HepG2 (cell line): ENCODE data around the gene DESI2. TPM values are rescaled to one million over a fixed set of nuclear protein-coding genes. Genes with fewer than 3 reads are reported as not detected.

Experiments used
- ATAC-seq: fragments of 200-7000 bp; cut with Tn5 transposase; 3 replicates; pipeline ENCODE4 v1.9.1; 2020; ENCODE audit warnings: mild to moderate bottlenecking, moderate library complexity
- BruUV-seq: library from RNA; stranded (reverse); fragments of 400-500 nt; replicated peaks from 2 replicates; lab custom pipeline; 2021; lab: Mats Ljungman, UMichigan
- CTCF ChIA-PET: fragments of 300-600 bp; formaldehyde crosslinking; extraction: SDS; loops from one replicate; lab custom pipeline; 2021; ENCODE audit warnings: low total read pairs, inconsistent platforms, low intra/inter-chr PET ratio; lab: Yijun Ruan, JAX
- POLR2A ChIA-PET: fragments of 350-600 bp; sonication (Branson Sonifier 250); formaldehyde crosslinking; loops from one replicate; lab custom pipeline; 2020; ENCODE audit warnings: antibody characterized with exemption, inconsistent platforms; lab: Yijun Ruan, JAX
- DNase-seq: peaks from one replicate; pipeline ENCODE4 v3.0.0-alpha.2; 2015; ENCODE audit warnings: low spot score
- FAIRE-seq: peaks from 3 replicates; lab custom pipeline; 2011; peaks lifted over from hg19 to GRCh38; lab: Jason Lieb, UNC
- H2AFZ ChIP-seq: one replicate; pipeline ENCODE4 v1.6.1; 2011; ENCODE audit warnings: low read length, inconsistent platforms
- H3K27ac ChIP-seq: fragments of 300-600 bp; 3 replicates; pipeline ENCODE4 v1.8.0; 2011; ENCODE audit warnings: mixed run types, mild to moderate bottlenecking, mixed read lengths, low read length, inconsistent platforms; ENCODE audit not compliant: insufficient read depth; ENCODE audit errors: extremely low read length
- H3K27me3 ChIP-seq, 2 experiments: fragments of 200-600 bp in 1 of 2; 2 replicates in 1 of 2; 3 replicates in 1 of 2; pipeline versions ENCODE4 v1.6.0 to v1.8.0; 2011; ENCODE audit warnings: low read length in 2 of 2, mild to moderate bottlenecking in 2 of 2, moderate library complexity in 2 of 2, inconsistent platforms in 1 of 2; ENCODE audit not compliant: insufficient read depth in 2 of 2, control insufficient read depth in 1 of 2
- H3K36me3 ChIP-seq, 2 experiments: fragments of 200-600 bp in 1 of 2; replicated peaks in 1 of 2; 2 replicates in 1 of 2; 3 replicates in 1 of 2; pipeline versions ENCODE4 v1.5.1 to v1.8.0; 2011; ENCODE audit warnings: low read length in 2 of 2, inconsistent platforms in 1 of 2; ENCODE audit not compliant: insufficient read depth in 2 of 2, control insufficient read depth in 1 of 2
- H3K4me1 ChIP-seq: 2 replicates; pipeline ENCODE4 v1.5.1; 2012; ENCODE audit warnings: low read length, inconsistent platforms; ENCODE audit not compliant: insufficient read depth
- H3K4me2 ChIP-seq: 2 replicates; pipeline ENCODE4 v1.6.0; 2011; ENCODE audit warnings: low read depth, low read length, inconsistent platforms
- H3K4me3 ChIP-seq, 3 experiments: fragments of 200-600 bp in 1 of 3; sonication (generic), shearing (Covaris generic) in 1 of 3; replicated peaks in 1 of 3; 2 replicates each; pipeline ENCODE4 v1.5.1; 2011 to 2016; ENCODE audit warnings: low read length in 3 of 3, inconsistent platforms in 2 of 3, low read depth in 2 of 3, mild to moderate bottlenecking in 2 of 3, control low read depth in 1 of 3, mixed read lengths in 1 of 3; ENCODE audit not compliant: insufficient read depth in 1 of 3
- H3K79me2 ChIP-seq: one replicate; pipeline ENCODE4 v1.6.1; 2011; ENCODE audit warnings: low read length, inconsistent platforms; ENCODE audit not compliant: insufficient read depth
- H3K9ac ChIP-seq: 2 replicates; pipeline ENCODE4 v1.6.0; 2011; ENCODE audit warnings: mild to moderate bottlenecking, low read depth, low read length, inconsistent platforms; ENCODE audit not compliant: insufficient read depth
- H3K9me3 ChIP-seq: 2 replicates; pipeline ENCODE4 v1.5.1; 2012; ENCODE audit warnings: mild to moderate bottlenecking, low read length
- H4K20me1 ChIP-seq: 2 replicates; pipeline ENCODE4 v1.6.0; 2011; ENCODE audit warnings: inconsistent platforms, mild to moderate bottlenecking, low read length, moderate library complexity; ENCODE audit not compliant: insufficient read depth
- DMAP1 ChIP-seq: IDR thresholded peaks from 2 replicates; pipeline ENCODE4 v1.6.1; 2016
- NRL ChIP-seq: sonication (generic); formaldehyde crosslinking; IDR thresholded peaks from 2 replicates; pipeline ENCODE4 v1.5.0; 2020; ENCODE audit warnings: missing genetic modification reagents, mild to moderate bottlenecking, moderate library complexity, borderline replicate concordance
- PLRG1 ChIP-seq: fragments of 450-650 bp; conservative IDR thresholded peaks from 2 replicates; pipeline ENCODE4 v1.6.1; 2016
- SNAPC5 ChIP-seq: sonication (generic); formaldehyde crosslinking; IDR thresholded peaks from 2 replicates; pipeline ENCODE4 v1.8.1; 2023; ENCODE audit warnings: mild to moderate bottlenecking, missing genetic modification reagents, borderline replicate concordance
- TBX3 ChIP-seq: fragments of 450-650 bp; IDR thresholded peaks from 2 replicates; pipeline ENCODE4 v1.6.1; 2017; ENCODE audit warnings: antibody characterized with exemption, mild to moderate bottlenecking, inconsistent platforms, borderline replicate concordance
- ZBTB7A ChIP-seq: sonication (generic); formaldehyde crosslinking; IDR thresholded peaks from 2 replicates; pipeline ENCODE4 v1.8.0; 2022; ENCODE audit warnings: mild to moderate bottlenecking, missing genetic modification reagents
- ZKSCAN1 ChIP-seq: fragments of 150-350 bp; IDR thresholded peaks from 2 replicates; pipeline ENCODE4 v1.6.1; 2014; ENCODE audit warnings: low read length
- ZNF10 ChIP-seq: sonication (generic); formaldehyde crosslinking; IDR thresholded peaks from 2 replicates; pipeline ENCODE4 v1.4.0; 2020; ENCODE audit warnings: mild to moderate bottlenecking, low read depth, missing genetic modification reagents, borderline replicate concordance
- ZNF337 ChIP-seq: sonication (generic); formaldehyde crosslinking; IDR thresholded peaks from 2 replicates; pipeline ENCODE4 v1.5.1; 2020; ENCODE audit warnings: missing genetic modification reagents, low read depth, mild to moderate bottlenecking, borderline replicate concordance
- WGBS: methylation state at CpG from one replicate; pipeline ENCODE4 v1.1.6; 2017; ENCODE audit warnings: low lambda C conversion rate; 5-methylcytosine and 5-hydroxymethylcytosine counted together
- in situ Hi-C: cut with HindIII; loops from 2 replicates; pipeline ENCODE4 v1.10.0; 2017; ENCODE audit warnings: low pct_unique_long_range_greater_than_20kb; ENCODE audit not compliant: extremely low pct_ligation_motif_present
- intact Hi-C: fragments of 100-400 bp; cut with micrococcal nuclease; formaldehyde crosslinking; loops from one replicate; pipeline ENCODE4 v1.10.0; 2022; ENCODE audit not compliant: unreplicated experiment
- polyA plus RNA-seq, 8 experiments: library from polyadenylated mRNA; depleted of rRNA in 3 of 8; stranded (reverse) in 7 of 8; unstranded in 1 of 8; fragments of >200 nt; fragmentation: Illumina TruSeq in 4 of 8; extraction: Trizol in 4 of 8; gene quantifications; 2 replicates each; pipeline versions ENCODE4 v1.2.1 to v1.2.3, GENCODE V29; 2011 to 2016; ENCODE audit warnings: low read depth in 4 of 8, missing spikeins in 1 of 8, mixed read lengths in 1 of 8; ENCODE audit not compliant: insufficient read depth in 1 of 8
- total RNA-seq, 5 experiments: library from RNA; depleted of rRNA; stranded (reverse); fragments of >200 nt; fragmentation: Illumina TruSeq; extraction: Trizol; gene quantifications; 2 replicates each; pipeline ENCODE4 v1.2.3, GENCODE V29; 2016; ENCODE audit warnings: low read depth in 1 of 5
- TF ChIP-seq, protein P1 (sequence below): sonication (generic); formaldehyde crosslinking; IDR thresholded peaks from 2 replicates; pipeline ENCODE4; 2020; ENCODE audit warnings: missing genetic modification reagents, mild to moderate bottlenecking, borderline replicate concordance

Gene DESI2
- total and polyA plus RNA-seq, 2 of the 13 experiments (the other 11 are each of a cell fraction or from before 2014, with no cell fraction given) = 23.1 to 42.2 TPM

DNA sequence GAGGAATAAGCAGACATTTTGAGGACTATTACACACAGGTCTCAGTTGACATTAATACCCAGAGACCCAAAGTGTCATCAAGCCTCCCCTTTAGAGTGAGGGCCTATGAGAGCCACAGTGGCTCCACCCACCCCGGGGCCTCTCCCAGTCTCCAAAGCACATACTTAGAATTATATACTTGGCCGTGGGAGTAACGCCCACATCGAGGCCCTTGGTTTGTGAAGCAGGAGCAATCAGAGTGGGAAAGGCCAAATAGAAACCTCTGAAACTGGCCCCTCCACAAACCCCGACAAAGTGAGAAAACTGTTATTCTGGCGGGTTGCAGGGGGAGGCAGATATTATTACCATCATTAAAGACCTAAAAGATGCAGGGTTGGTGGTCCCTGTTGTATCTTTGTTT is 7.0 kb upstream of the DESI2 start:
- Histone ChIP-seq H2AFZ (no peak overlapping the region), H3K79me2 (no peaks in the 10 kb centered on the region), H3K27ac (no peak overlapping the region), H3K4me2 (no peak overlapping the region), H3K9me3 (no peaks in the 10 kb centered on the region), H4K20me1 (no peaks in the 10 kb centered on the region), H3K27me3 (peaks cover 0 to 9% of the 10 kb centered on the region in 2 experiments; a peak in 2 of 5 replicates), H3K4me3 (no peak overlapping the region), H3K36me3 (no peaks in the 10 kb centered on the region), H3K4me1 (no peaks in the 10 kb centered on the region), H3K9ac (no peak overlapping the region)
- TF ChIP-seq ZKSCAN1 (no peak), ZNF337 (CRISPR knock-in tag) (no peak), SNAPC5 (CRISPR knock-in tag) (no peak), PLRG1 (no peak), NRL (CRISPR knock-in tag) (no peak), ZNF10 (CRISPR knock-in tag) (no peak), DMAP1 (CRISPR knock-in tag) (no peak), ZBTB7A (CRISPR knock-in tag) (no peak), TBX3 (no peak)
- TF ChIP-seq, protein P1, sequence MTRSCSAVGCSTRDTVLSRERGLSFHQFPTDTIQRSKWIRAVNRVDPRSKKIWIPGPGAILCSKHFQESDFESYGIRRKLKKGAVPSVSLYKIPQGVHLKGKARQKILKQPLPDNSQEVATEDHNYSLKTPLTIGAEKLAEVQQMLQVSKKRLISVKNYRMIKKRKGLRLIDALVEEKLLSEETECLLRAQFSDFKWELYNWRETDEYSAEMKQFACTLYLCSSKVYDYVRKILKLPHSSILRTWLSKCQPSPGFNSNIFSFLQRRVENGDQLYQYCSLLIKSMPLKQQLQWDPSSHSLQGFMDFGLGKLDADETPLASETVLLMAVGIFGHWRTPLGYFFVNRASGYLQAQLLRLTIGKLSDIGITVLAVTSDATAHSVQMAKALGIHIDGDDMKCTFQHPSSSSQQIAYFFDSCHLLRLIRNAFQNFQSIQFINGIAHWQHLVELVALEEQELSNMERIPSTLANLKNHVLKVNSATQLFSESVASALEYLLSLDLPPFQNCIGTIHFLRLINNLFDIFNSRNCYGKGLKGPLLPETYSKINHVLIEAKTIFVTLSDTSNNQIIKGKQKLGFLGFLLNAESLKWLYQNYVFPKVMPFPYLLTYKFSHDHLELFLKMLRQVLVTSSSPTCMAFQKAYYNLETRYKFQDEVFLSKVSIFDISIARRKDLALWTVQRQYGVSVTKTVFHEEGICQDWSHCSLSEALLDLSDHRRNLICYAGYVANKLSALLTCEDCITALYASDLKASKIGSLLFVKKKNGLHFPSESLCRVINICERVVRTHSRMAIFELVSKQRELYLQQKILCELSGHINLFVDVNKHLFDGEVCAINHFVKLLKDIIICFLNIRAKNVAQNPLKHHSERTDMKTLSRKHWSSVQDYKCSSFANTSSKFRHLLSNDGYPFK = no peak
- intact Hi-C loops (no loop called here), in situ Hi-C loops (no loop called here)
- ChIA-PET POLR2A (no interaction called here), CTCF (no interaction called here)
- DNase-seq = no peak
- FAIRE-seq = no peak
- no TSS peak for BruUV-seq
- 10% methylated on average over 6 of the region's 6 CpGs for WGBS
- ATAC-seq = no peak
